HT-29 (cell line): ENCODE data around the gene INF2. TPM values are rescaled to one million over a fixed set of nuclear protein-coding genes. Genes with fewer than 3 reads are reported as not detected.

Experiments used
- DNase-seq: peaks from one replicate; pipeline ENCODE4 v3.0.0-alpha.2; 2015; ENCODE audit warnings: low spot score
- total RNA-seq: library from RNA; depleted of rRNA; stranded (reverse); fragments of >200 nt; shearing (Covaris generic); gene quantifications from 2 replicates; pipeline ENCODE4 v1.2.3, GENCODE V29; 2014

INF2 gene
- total RNA-seq, 1 experiment from 2014 or later = 322 TPM

DNA sequence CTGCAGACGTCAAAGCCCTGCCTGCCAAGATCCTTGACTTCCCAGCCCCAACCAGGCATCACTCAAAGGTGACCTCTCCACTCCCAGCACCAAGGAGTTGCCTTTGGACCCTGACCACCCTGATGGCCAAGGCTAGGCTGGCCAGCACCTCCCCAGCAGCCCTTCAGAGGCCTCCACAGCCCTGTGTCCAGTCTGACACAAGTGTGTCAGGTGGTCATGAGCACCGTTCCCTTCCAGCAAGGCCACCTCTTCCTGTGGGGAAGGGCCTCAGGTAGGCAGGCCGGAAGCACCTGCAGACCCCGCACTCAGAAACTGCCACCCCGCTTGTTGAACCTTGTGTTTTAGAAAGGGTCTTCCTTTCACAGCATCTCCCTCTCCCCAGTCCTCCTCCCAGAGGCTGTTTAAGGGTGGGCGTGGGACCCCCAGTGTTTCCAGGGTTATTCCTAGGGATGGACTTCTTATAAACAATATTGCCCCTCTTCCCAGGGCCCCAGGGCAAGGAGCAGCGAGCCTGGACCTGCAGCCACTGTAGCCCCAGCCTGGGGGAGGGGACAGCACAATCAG lies 13.2 kb upstream of the INF2 start:
- DNase-seq = no peak

DNA sequence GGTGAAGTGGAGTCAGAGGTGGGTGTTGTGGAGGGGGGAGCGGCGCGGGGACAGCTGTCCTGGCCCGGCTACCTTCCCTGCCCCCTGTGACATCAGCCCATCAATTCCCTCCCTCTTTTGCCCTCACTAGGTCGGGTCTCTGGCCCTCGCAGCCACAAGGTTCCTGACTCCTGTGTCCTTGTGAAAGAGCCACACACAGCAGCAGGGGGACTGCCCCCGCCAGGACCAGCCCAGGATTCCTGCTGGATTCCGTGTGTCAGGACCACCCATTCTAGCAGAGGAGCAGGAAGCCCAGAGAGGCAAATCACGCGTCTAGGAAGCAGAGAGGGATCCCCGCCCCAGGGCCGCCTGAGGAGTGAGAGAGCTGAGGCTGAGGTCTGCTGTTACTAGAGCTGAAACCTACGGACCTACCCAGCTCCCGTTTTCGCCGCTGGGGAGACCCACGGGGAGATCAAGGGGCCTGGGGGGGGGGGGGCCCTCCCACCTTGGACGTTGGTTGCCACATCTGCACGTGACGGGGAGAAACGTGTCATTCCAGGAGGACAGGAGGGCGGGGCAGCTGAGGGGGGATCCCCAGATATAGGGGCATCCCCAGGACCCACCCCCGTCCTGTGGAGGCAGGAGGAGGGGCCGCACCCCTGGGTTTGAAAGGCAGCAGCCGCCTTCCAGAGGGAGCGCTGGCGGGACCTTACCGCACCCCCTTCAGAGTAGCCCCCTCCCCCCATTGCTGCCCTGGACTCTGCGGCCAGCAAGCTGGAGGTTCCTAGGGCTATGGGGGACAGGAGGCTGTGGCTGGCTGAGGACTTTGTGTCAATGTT lies 12.5 kb upstream of the INF2 start:
- peak; percentile 33 for DNase-seq

GRCh38 chr14:104677512-104678332 lies 11.7 kb upstream of the INF2 start:
- DNase-seq = peak; percentile 78

- no peak for DNase-seq
These were observed 11.1 kb upstream of the INF2 start for GRCh38 chr14:104678346-104678745.

DNA sequence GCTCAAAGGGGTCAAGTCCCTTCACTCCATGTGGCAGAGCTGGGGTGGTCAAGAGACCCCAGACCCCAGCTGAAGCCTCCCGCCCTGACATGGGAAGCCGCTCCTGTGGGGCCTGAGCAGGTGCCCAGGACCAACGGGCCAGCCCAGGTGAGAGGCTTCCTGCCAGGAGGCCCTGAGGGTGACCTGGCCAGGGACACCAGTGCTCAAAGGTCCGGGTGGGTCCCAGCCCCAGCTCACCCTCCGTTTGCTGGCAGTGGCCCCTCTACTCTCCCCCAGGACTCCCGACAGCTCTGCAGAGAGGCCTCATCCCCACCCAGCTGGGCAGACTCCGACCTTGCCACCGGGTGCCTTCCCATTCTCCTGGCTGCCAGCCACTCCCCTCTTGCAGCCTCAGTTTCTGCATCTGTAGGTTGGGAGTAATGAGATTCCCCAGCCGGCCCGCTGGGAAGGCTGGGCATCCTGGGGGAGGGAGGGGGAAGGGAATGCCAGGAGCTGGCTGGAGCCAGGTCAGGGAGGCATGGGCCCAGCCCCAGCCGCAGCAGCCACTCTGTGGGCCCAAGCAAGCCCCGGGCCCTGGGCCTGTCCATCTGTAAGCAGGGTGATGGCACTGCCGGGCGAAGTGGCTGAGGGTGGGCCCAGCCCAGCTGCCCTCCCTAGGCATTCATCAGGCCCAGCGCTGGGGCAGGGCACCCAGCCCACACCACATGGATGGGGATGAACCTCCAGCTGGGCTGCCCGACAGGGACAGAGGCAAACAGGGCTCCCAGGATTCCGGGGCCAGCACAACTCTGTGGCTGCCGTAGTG lies 10.3 kb upstream of the INF2 start:
- no peak for DNase-seq

GRCh38 chr14:104680056-104680805 lies 9.2 kb upstream of the INF2 start:
- DNase-seq = peak; percentile 66

DNA sequence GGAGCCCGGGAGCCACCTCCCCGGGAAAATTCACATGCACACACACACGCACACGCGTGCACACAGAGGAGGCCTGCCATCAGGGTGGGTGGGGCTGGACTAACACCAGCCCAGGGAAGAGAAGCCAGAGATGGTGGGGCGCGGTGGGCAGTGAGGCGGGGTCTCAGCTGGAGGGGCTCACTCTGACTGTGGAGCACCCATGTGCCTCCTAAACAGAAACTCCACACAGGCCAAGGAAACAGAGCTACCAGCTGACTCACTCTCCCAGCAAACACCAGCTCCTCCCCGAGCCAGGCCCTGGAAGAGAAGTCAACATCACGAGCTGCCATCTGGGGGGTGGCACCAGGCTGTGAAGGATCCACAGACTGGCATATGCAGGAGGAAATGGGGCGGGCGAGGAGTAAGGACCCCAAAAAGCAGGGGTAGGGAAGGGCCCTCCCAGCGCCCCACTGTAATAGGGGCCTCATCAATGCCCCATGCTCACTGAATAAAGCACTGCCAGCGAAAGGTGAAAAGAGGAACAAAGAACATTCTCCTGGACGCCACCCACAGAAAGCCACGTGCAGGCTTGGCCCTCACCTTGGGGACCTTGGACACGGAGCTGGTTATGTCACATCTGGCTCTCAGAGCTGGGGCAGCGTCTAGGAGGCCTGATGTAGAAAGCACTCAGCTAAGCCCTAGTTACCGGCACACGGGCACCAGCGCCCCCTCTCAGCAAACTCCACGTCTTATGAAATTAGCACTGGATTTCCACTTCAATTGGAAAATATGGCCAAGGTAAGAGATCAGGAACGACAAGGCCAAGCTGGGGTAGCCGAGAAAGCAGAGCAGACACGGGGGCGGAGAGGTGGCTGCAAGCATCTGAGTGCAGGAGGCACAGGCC lies 8.4 kb upstream of the INF2 start:
- peak; percentile 79 for DNase-seq

DNA sequence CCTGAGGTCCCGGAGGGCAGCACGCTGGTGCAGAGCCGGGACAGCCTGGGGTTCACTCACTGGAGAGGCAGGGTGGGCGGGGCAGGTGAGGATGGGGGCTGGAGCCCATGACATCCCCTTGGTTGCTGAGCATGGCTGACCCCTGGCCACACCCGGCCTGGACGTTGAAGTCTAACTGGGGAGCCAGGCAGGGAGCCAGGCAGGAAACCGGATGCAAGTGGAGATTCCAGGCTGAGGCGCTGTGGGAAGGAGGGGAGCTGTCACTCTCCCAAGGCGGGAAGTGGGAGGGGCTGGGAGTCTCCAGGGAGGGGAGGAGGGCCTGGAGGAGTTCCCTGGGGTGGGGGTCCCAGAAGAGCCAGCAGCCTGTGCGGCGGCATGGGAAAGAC lies 7.7 kb upstream of the INF2 start:
- DNase-seq = peak; percentile 82

GRCh38 chr14:104682107-104682593 lies 7.3 kb upstream of the INF2 start:
- DNase-seq = peak; percentile 58

- no peak for DNase-seq
These were observed 5.6 kb upstream of the INF2 start for GRCh38 chr14:104683653-104684448.

GRCh38 chr14:104684449-104684821 lies 5.0 kb upstream of the INF2 start:
- no peak for DNase-seq

- peak; percentile 11 for DNase-seq
These were observed 4.0 kb upstream of the INF2 start for GRCh38 chr14:104685216-104685997.

- no peak for DNase-seq
These were observed 3.3 kb upstream of the INF2 start for GRCh38 chr14:104685998-104686610.

DNA sequence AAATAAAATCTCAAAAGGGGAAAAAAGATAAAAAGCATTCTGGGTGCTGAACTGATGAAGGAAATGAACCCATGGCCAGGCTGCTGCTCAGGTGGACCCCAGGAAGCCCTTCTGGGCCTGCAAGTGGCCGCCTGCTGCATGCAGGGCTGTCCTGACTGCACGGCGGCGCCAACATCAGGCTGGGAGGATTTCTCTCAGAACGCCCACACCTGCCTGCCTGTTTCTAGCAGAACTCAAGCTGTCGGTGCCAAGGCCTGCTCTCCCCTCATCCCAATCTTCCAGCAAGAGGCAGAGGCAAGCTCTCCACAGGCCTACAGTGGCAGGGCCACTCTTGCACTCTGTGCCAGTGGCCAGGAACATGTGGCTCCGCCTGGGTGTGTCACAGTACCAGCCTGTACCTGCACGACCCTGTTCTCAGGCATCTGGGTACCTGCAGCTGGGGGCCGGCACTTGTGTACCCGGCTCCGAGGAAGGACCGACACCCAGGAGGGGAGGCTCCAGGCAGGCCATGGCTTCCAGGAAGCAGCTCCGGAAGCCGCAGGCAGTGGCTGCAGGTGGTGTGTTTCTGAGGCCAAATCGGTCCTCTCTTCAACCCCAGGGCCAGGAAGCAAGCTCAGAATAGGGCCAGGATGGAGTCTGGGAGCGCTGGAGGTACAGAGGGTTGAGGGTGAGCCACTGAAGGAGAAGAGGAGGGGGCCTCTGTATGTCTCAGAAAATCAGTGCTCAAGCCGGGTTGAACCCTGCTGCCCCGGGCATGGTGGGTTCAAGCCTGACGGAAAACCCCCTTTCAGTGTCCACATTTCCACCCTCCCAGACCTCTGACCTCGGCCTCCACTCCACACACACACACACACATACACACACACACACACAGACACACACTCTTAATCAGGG lies 2.5 kb upstream of the INF2 start:
- no peak for DNase-seq

DNA sequence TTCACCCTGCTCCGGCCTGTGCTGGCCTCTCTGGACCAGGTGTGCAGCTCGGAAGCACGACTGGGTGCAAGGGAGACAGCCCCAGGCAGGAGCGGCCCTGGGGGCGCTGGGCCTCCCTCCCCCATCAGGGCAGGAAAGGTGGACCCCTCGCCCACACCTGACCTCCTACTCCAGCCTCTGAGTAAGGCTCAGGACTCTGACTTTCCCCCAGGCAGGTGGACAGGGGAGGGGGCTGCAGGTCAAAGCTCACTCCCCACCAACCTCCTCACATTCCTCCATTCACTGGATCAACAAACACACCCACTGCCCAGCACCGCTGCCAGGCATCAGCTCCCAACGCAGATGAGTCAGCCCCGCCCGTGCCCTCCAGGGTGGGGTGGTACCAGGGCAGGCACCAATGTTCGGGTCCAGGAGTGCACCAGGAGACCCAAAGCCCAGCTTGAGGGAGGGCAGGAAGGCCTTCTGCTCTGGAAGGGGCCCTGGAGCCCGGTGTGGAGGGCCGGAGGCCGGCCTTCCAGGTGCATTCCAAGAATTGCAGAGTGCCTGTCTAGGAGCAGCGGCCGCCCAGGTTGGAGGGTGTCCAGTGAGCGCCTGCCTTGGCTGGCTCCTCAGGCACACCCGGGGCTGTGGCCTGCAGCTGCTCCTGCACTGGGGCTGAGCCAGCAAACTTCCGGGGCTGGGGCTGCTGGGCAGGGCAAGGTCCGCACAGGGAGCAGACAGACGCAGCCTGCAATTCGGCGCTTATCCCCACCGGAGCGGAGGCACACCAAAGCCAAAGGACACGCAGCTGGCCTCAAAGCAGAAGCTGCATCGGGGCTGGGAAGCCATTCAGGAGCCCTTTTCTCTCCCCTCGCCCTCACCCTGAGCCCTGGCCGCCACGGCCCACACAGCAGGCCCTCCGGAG lies 1.6 kb upstream of the INF2 start:
- peak; percentile 86 for DNase-seq
